ENCODE data around the gene GFRA3.

GFRA3 gene

DNA sequence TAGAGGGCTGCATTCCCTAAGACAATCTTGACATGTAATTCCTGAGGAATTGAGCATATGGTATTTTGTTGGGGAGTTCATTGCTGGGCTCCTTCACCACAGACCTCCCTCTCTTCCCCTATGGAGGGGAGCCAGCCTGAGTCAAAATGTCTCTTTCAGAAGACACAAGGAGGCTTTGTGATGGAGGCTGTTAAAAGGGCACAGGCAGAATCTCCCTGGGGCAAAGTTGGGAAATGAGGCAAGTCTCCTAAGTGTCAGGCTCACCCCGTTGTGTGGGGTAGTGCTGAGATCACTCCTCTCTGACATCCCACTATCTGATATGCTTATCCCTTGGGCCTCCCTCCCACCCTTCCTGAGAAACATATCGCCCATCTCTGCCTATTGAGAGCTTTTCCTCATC lies 30.6 kb downstream of the GFRA3 start:
- no peak for TF ChIP-seq RAD21 (IDR thresholded peaks at IDR 0.05; ENCODE audit: low read depth)
- no peak for TF ChIP-seq TEAD4 (IDR thresholded peaks at IDR 0.05)
- no peak for TF ChIP-seq CEBPB (IDR thresholded peaks at IDR 0.05)
- TF ChIP-seq EP300 (IDR thresholded peaks at IDR 0.05; ENCODE audit: borderline replicate concordance) = no peak

DNA sequence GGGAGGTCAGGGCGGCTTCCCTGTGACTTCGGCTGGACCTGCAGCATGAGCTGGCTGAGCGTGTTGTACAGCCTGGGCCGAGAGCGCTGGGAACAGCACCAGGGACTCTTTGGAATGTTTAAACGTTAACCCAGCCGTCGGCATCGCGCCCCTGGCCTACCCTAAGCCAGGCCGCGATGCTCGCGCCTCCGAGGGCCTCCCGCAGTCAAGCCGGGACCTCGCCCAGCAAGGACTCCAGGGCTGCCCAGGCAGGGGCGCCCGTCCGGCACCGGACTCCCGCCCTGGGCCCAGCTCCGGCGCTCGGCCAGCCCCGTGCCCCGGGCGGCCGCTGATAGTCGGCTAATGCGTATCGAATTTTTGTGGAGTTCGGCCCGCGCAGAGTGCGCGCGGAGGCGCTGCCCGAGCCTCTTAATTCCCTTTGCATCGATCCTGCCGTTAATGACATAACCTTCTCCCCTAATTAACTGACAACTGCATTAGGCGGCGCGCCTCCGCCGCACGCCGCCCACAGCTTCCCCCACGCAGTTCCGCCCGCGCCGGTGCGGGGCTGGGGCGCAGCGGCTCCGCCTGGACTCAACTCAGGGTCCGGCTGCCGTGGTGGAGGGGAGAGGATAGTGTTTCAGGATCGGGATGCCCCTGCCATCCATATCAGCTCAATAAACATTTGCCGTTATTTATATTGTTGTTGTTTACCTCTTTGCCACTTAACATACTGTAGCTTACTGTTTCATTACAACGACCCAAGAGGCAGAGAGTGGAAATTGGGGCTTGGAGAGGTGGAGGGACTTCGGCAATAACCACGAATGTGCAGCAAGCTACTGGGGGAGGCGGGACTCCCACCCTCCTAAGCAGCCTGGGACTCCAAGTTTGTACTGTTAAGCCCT lies 32.5 kb downstream of the GFRA3 start:
- TF ChIP-seq, protein P1, sequence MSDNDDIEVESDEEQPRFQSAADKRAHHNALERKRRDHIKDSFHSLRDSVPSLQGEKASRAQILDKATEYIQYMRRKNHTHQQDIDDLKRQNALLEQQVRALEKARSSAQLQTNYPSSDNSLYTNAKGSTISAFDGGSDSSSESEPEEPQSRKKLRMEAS (IDR thresholded peaks at IDR 0.05) = peak; percentile 45; the same call in 1 of the 2 replicates
- no peak for TF ChIP-seq CEBPB (IDR thresholded peaks at IDR 0.05)
- peak; percentile 72; the same call in 1 of the 2 replicates for TF ChIP-seq EGR1 (IDR thresholded peaks at IDR 0.05)
- peak; percentile 15; the same call in 1 of the 2 replicates for TF ChIP-seq YY1 (IDR thresholded peaks at IDR 0.05; ENCODE audit: low read depth)

DNA sequence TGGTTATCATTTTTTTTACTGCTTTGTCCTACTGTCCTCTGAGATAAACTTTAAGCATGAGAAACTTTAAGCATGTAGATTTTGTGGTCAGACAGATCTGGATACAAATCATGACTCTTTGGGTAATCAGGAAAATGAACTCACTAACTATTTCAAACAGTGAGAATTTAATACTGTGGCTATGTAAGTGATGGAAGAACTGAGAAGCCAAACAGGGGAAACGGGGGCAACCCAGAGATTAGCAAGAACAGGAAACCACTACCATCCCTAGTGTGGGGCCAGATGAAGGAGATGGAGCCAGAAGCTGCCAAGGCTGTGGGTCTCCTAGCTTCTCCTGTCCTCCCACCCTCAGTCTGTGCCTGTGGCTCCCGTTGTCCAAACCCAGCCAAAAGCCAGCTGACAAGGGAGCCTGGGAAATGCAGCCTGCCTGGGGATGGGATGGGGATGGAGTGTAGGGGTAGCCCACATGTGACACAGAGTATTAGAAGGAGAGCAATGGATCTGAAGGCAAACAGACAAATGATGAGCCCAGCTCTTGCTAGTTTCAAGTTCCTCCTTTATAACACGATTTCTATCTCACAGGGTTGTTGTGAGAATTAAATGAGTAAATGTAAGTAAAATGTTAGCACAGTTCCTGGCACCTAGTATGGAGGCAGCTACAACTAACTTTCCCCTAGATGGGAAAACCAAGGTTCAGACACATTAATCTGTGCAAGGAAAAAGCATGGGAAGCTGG lies 33.6 kb downstream of the GFRA3 start:
- TF ChIP-seq RAD21 (IDR thresholded peaks at IDR 0.05; ENCODE audit: low read depth) (no peak), YY1 (IDR thresholded peaks at IDR 0.05; ENCODE audit: low read depth) (no peak), NFIC (IDR thresholded peaks at IDR 0.05) (no peak), CREB1 (IDR thresholded peaks at IDR 0.05; ENCODE audit: low read depth) (no peak), EGR1 (IDR thresholded peaks at IDR 0.05) (no peak), FOXM1 (IDR thresholded peaks at IDR 0.05; ENCODE audit: borderline replicate concordance, low read depth) (no peak)
- TF ChIP-seq, protein P2, sequence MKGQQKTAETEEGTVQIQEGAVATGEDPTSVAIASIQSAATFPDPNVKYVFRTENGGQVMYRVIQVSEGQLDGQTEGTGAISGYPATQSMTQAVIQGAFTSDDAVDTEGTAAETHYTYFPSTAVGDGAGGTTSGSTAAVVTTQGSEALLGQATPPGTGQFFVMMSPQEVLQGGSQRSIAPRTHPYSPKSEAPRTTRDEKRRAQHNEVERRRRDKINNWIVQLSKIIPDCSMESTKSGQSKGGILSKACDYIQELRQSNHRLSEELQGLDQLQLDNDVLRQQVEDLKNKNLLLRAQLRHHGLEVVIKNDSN (IDR thresholded peaks at IDR 0.05) = no peak
- TF ChIP-seq, protein P3, sequence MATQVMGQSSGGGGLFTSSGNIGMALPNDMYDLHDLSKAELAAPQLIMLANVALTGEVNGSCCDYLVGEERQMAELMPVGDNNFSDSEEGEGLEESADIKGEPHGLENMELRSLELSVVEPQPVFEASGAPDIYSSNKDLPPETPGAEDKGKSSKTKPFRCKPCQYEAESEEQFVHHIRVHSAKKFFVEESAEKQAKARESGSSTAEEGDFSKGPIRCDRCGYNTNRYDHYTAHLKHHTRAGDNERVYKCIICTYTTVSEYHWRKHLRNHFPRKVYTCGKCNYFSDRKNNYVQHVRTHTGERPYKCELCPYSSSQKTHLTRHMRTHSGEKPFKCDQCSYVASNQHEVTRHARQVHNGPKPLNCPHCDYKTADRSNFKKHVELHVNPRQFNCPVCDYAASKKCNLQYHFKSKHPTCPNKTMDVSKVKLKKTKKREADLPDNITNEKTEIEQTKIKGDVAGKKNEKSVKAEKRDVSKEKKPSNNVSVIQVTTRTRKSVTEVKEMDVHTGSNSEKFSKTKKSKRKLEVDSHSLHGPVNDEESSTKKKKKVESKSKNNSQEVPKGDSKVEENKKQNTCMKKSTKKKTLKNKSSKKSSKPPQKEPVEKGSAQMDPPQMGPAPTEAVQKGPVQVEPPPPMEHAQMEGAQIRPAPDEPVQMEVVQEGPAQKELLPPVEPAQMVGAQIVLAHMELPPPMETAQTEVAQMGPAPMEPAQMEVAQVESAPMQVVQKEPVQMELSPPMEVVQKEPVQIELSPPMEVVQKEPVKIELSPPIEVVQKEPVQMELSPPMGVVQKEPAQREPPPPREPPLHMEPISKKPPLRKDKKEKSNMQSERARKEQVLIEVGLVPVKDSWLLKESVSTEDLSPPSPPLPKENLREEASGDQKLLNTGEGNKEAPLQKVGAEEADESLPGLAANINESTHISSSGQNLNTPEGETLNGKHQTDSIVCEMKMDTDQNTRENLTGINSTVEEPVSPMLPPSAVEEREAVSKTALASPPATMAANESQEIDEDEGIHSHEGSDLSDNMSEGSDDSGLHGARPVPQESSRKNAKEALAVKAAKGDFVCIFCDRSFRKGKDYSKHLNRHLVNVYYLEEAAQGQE (IDR thresholded peaks at IDR 0.05; ENCODE audit: low read depth) = no peak

DNA sequence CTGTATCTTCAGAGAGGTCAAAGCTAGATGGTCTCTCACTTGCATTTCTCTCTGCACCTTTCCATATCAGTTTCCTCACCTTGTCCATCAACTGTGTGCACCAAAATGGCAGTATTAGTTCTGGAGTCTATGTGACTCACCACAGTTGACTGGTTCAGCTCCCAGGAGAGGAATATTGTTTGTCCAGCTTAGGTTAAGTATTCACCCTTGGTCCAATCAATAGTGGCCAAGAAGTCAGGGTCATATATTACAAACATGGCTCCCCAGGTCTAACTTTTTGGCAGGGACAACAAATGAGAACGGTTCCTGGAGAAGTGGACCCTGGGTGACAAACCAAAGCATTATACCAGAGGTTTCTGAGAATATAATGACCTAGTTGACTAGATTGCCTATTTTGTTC lies 36.4 kb downstream of the GFRA3 start:
- TF ChIP-seq EGR1 (IDR thresholded peaks at IDR 0.05) = no peak
- no peak for TF ChIP-seq NFIC (IDR thresholded peaks at IDR 0.05)
- no peak for TF ChIP-seq TEAD4 (IDR thresholded peaks at IDR 0.05)
- TF ChIP-seq YY1 (IDR thresholded peaks at IDR 0.05; ENCODE audit: low read depth) = no peak
- no peak for TF ChIP-seq RAD21 (IDR thresholded peaks at IDR 0.05; ENCODE audit: low read depth)
- no peak for TF ChIP-seq ZBTB7A (IDR thresholded peaks at IDR 0.05; ENCODE audit: low read depth)
- TF ChIP-seq FOXM1 (IDR thresholded peaks at IDR 0.05; ENCODE audit: borderline replicate concordance, low read depth) = no peak
- TF ChIP-seq TCF12 (IDR thresholded peaks at IDR 0.05; ENCODE audit: low read depth) = no peak
- TF ChIP-seq, protein P2 (IDR thresholded peaks at IDR 0.05) = no peak

DNA sequence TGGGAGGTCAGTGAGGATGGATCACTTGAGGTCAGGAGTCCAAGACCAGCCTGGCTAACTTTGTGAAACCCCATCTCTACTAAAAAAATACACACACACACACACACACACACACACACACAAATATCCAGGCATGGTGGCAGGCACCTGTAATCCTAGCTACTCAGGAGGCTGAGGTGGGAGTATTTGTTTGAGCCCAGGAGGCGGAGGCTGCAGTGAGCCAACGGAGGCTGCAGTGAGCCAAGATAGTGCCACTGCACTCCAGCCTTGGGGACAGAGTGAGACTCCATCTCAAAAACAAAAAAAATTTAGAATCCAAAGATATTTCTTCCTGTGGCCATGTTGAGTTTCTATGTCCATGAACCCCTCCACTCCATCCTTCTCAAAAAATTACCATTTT lies 39.8 kb downstream of the GFRA3 start:
- TF ChIP-seq NFIC (IDR thresholded peaks at IDR 0.05) (no peak), CREB1 (IDR thresholded peaks at IDR 0.05; ENCODE audit: low read depth) (no peak), EGR1 (IDR thresholded peaks at IDR 0.05) (no peak), TAF1 (IDR thresholded peaks at IDR 0.05; ENCODE audit: low read depth) (no peak), CEBPB (IDR thresholded peaks at IDR 0.05) (no peak), FOXM1 (IDR thresholded peaks at IDR 0.05; ENCODE audit: borderline replicate concordance, low read depth) (no peak), ZBTB7A (IDR thresholded peaks at IDR 0.05; ENCODE audit: low read depth) (no peak), TCF12 (IDR thresholded peaks at IDR 0.05; ENCODE audit: low read depth) (no peak)
- TF ChIP-seq, protein P2 (IDR thresholded peaks at IDR 0.05) = no peak
- TF ChIP-seq, protein P1 (IDR thresholded peaks at IDR 0.05) = no peak
- TF ChIP-seq, protein P3 (IDR thresholded peaks at IDR 0.05; ENCODE audit: low read depth) = no peak

Data from Ishikawa (cell line).